Muscle layer of duodenum (tissue), 2 donors: ENCODE results near the gene CPM.
A peak's percentile ranks its signal among the peaks of the same experiment; 100 is the strongest.

Experiments used
- H3K27ac ChIP-seq: one replicate; pipeline ENCODE4 v1.7.0; 2013; ENCODE audit warnings: mild to moderate bottlenecking, low read length
- H3K27me3 ChIP-seq: one replicate; pipeline ENCODE4 v1.7.0; 2013; ENCODE audit warnings: low read depth, mild to moderate bottlenecking, control low read depth, low read length
- H3K36me3 ChIP-seq, 2 donors: one replicate each; pipeline ENCODE4 v1.7.0; 2013; ENCODE audit warnings: low read length in 2 of 2, control low read depth in 1 of 2, mild to moderate bottlenecking in 1 of 2; ENCODE audit not compliant: insufficient read depth in 2 of 2, control insufficient read depth in 1 of 2
- H3K4me1 ChIP-seq, 2 donors: one replicate each; pipeline ENCODE4 v1.7.0; 2013; ENCODE audit warnings: low read length in 2 of 2, mild to moderate bottlenecking in 2 of 2, control low read depth in 1 of 2, moderate library complexity in 1 of 2; ENCODE audit not compliant: insufficient read depth in 2 of 2, control insufficient read depth in 1 of 2
- H3K4me3 ChIP-seq, 2 donors: one replicate each; pipeline ENCODE4 v1.7.0; 2013; ENCODE audit warnings: low read length in 2 of 2, low read depth in 1 of 2, mild to moderate bottlenecking in 1 of 2
- H3K9me3 ChIP-seq, 2 donors: one replicate each; pipeline ENCODE4 v1.7.0; 2013; ENCODE audit warnings: low read length in 2 of 2, control low read depth in 1 of 2, mild to moderate bottlenecking in 1 of 2; ENCODE audit not compliant: control insufficient read depth in 1 of 2
- donor health status: healthy.

Gene CPM

GRCh38 chr12:68953536-68953935, 20.6 kb upstream of the CPM start:
- H3K36me3 ChIP-seq = no peaks in the 10 kb centered on the region
- H3K4me1 ChIP-seq = no peaks in the 10 kb centered on the region
- H3K27me3 ChIP-seq = no peaks in the 10 kb centered on the region
- H3K27ac ChIP-seq = no peak overlapping the region
- H3K4me3 ChIP-seq = no peak overlapping the region
- no peaks in the 10 kb centered on the region for H3K9me3 ChIP-seq

DNA sequence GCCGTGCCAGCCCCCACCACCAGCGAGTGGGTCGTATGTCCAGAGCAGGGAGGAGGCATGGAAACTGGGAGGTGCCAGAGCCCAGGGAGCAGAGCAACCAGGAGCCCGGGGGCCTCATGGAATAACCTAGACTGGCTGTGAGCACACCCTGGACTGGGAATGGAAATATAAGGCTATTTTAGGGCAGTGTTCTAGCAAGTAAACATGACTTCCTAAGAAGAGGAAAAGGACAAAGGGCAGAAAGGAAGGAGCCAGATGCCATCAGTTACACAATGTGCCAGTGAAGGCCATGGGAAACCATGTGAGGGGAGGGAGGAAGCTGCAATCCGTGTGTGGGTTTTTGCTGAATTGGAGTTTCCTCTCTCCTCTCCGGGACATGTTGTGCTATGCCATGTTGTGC, 18.7 kb upstream of the CPM start:
- Histone ChIP-seq H3K4me1 (no peaks in the 10 kb centered on the region), H3K4me3 (no peak overlapping the region), H3K9me3 (no peaks in the 10 kb centered on the region), H3K27ac (no peak overlapping the region), H3K36me3 (no peaks in the 10 kb centered on the region), H3K27me3 (no peaks in the 10 kb centered on the region)

- Histone ChIP-seq H3K27me3 (no peaks in the 10 kb centered on the region), H3K27ac (no peak overlapping the region), H3K4me1 (no peaks in the 10 kb centered on the region), H3K9me3 (no peaks in the 10 kb centered on the region), H3K4me3 (no peak overlapping the region), H3K36me3 (no peaks in the 10 kb centered on the region)
Observed at GRCh38 chr12:68950511-68950910, 17.5 kb upstream of the CPM start.

- Histone ChIP-seq H3K9me3 (no peaks in the 10 kb centered on the region), H3K4me3 (no peak overlapping the region), H3K4me1 (no peaks in the 10 kb centered on the region), H3K36me3 (no peaks in the 10 kb centered on the region), H3K27me3 (no peaks in the 10 kb centered on the region), H3K27ac (no peak overlapping the region)
Observed at GRCh38 chr12:68945255-68945654, 12.3 kb upstream of the CPM start.

DNA sequence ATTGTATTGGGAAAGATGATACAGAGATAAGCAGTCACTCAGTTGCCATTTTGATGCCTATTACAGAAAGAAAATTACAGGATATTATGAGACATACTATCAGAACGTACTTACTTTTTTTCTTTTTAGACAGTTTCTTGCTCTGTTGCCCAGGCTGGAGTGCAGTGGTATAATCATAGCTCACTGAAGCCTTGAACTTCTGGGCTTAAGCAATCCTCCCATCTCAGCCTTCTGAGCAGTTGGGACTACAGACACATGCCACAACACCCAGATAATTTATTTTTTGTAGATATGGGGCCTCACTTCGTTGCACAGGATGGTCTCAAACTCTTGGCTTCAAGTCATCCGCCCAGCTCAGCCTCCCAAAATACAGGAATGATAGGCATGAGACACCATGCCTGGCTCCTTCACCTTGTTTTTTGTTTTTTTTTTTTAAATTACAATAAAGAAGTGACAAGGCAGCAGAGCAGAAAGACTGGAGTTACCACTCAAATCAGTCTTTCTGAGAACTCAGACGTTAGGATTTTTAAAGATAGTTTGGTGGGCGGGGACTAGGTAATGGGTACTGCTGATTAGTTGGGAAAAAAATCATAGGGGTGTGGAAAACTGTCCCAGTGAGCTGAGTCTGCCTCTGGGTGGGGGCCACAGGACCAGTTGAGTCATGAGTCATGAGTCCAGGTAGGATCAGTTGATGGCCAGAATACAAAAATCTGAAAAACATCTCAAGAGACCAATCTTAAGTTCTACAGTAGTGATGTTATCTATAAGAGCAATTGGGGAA, 11.5 kb upstream of the CPM start:
- no peaks in the 10 kb centered on the region for H3K27me3 ChIP-seq
- no peaks in the 10 kb centered on the region for H3K36me3 ChIP-seq
- no peaks in the 10 kb centered on the region for H3K9me3 ChIP-seq
- no peak overlapping the region for H3K4me3 ChIP-seq
- H3K27ac ChIP-seq = no peak overlapping the region
- H3K4me1 ChIP-seq = no peaks in the 10 kb centered on the region

DNA sequence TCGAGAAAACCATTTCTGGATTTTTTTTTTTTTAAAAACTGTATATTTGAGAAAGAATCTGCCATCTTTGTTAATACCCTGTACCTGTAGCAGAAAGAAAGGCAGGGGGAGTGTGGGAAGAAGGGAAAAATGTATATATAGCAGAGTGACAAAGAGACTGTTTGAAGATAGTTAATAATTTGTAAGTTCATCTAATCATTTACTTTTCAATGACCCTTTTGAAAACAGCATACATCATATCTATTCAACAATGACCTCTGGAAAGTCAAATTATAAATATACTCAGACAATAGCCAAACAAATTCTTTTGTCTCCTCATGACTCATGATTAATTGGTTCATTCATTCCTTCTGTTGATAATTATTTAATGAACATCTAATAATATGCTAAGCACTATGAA, 10.9 kb upstream of the CPM start:
- Histone ChIP-seq H3K36me3 (no peaks in the 10 kb centered on the region), H3K4me3 (no peak overlapping the region), H3K27me3 (no peaks in the 10 kb centered on the region), H3K27ac (no peak overlapping the region), H3K4me1 (no peaks in the 10 kb centered on the region), H3K9me3 (no peaks in the 10 kb centered on the region)

DNA sequence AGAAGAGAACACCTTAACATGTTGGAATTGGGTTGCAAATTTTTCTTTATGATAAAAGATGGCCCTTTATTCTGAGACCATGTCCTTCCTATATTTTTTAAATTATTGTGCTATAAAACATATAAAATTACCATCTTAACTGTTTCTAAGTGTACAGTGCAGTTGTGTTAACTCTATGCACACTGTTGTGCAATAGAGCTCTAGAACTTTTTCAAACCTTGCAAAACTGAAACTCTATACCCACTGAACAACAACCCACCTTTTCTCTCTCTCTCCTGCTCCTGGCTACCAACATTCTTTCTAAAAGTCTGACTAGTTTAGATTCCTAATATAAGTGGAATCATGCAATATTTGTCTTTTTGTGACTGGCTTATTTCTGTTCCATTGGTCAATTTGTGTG, 7.8 kb upstream of the CPM start:
- H3K4me1 ChIP-seq = no peaks in the 10 kb centered on the region
- no peaks in the 10 kb centered on the region for H3K9me3 ChIP-seq
- no peaks in the 10 kb centered on the region for H3K36me3 ChIP-seq
- H3K27ac ChIP-seq = no peak overlapping the region
- H3K27me3 ChIP-seq = no peaks in the 10 kb centered on the region
- H3K4me3 ChIP-seq = no peak overlapping the region

- Histone ChIP-seq H3K9me3 (no peaks in the 10 kb centered on the region), H3K4me1 (no peaks in the 10 kb centered on the region), H3K4me3 (no peak overlapping the region), H3K36me3 (no peaks in the 10 kb centered on the region), H3K27ac (no peak overlapping the region), H3K27me3 (no peaks in the 10 kb centered on the region)
Observed at GRCh38 chr12:68939505-68939904, 6.5 kb upstream of the CPM start.

DNA sequence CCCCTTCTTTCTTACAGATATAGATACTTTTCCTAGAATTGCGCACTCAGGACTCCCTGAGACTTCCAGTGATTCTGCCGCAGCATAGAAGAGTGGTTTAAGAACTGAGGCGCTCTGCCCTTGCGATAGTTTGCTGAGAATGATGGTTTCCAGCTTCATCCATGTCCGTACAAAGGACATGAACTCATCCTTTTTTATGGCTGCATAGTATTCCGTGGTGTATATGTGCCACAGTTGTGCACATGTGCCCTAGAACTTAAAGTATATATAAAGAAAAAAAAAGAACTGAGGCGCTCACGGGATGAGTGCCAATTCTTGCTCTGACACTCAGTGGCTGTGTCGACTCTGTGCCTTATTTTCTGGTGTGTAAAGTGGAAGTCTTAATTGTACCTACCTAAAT, 1.4 kb upstream of the CPM start:
- Histone ChIP-seq H3K36me3 (no peaks in the 10 kb centered on the region), H3K4me1 (peaks cover 0 to 8% of the 10 kb centered on the region in 2 donors), H3K9me3 (no peaks in the 10 kb centered on the region), H3K27me3 (peaks cover 5% of the 10 kb centered on the region), H3K27ac (no peak overlapping the region), H3K4me3 (no peak overlapping the region)

- peak overlapping the region; percentile 7 for H3K27ac ChIP-seq
- H3K4me3 ChIP-seq = peak overlapping the region; percentile 42 to 67
- H3K36me3 ChIP-seq = no peaks in the 10 kb centered on the region
- H3K27me3 ChIP-seq = peaks cover 5% of the 10 kb centered on the region
- peaks cover 0 to 8% of the 10 kb centered on the region in 2 donors for H3K4me1 ChIP-seq
- no peaks in the 10 kb centered on the region for H3K9me3 ChIP-seq
Observed at GRCh38 chr12:68932128-68932960, 627 bp downstream of the CPM start.

GRCh38 chr12:68930178-68930577, 2.8 kb downstream of the CPM start:
- H3K36me3 ChIP-seq = no peaks in the 10 kb centered on the region
- no peak overlapping the region for H3K4me3 ChIP-seq
- peaks cover 5% of the 10 kb centered on the region for H3K27me3 ChIP-seq
- peaks cover 0 to 8% of the 10 kb centered on the region in 2 donors for H3K4me1 ChIP-seq
- H3K9me3 ChIP-seq = no peaks in the 10 kb centered on the region
- no peak overlapping the region for H3K27ac ChIP-seq
